HG03432 (cell line): Measurements from ENCODE around the gene PHF14.

Experiments
- ATAC-seq: cut with Tn5 transposase; IDR thresholded peaks from one replicate; pipeline ENCODE4 v1.9.1; 2021; ENCODE audit warnings: mild to moderate bottlenecking, moderate library complexity; ENCODE audit not compliant: unreplicated experiment

The PHF14 gene

GRCh38 chr7:11171569-11172192 lies 198.0 kb downstream of the PHF14 start:
- no peak for ATAC-seq

GRCh38 chr7:11172835-11173234 lies 199.2 kb downstream of the PHF14 start:
- no peak for ATAC-seq

GRCh38 chr7:11175371-11175770 lies 201.7 kb downstream of the PHF14 start:
- ATAC-seq: no peak

- no peak for ATAC-seq
Measured at GRCh38 chr7:11175887-11176286, 202.2 kb downstream of the PHF14 start.

- no peak for ATAC-seq
Measured at GRCh38 chr7:11176985-11177555, 203.4 kb downstream of the PHF14 start.

GRCh38 chr7:11177793-11178192 lies 204.1 kb downstream of the PHF14 start:
- no peak for ATAC-seq

- ATAC-seq: no peak
Measured at GRCh38 chr7:11181590-11181989, 207.9 kb downstream of the PHF14 start.

GRCh38 chr7:11182736-11183135 lies 209.1 kb downstream of the PHF14 start:
- no peak for ATAC-seq

GRCh38 chr7:11185179-11185815 lies 211.6 kb downstream of the PHF14 start:
- ATAC-seq: no peak

GRCh38 chr7:11188529-11189310 lies 215.0 kb downstream of the PHF14 start:
- peak; percentile 50 for ATAC-seq

- ATAC-seq: no peak
Measured at GRCh38 chr7:11191081-11191480, 217.4 kb downstream of the PHF14 start.

GRCh38 chr7:11191574-11192220 lies 218.0 kb downstream of the PHF14 start:
- no peak for ATAC-seq

- ATAC-seq: no peak
Measured at GRCh38 chr7:11192506-11192905, 218.8 kb downstream of the PHF14 start.

- ATAC-seq: no peak
Measured at GRCh38 chr7:11193131-11193867, 219.6 kb downstream of the PHF14 start.

- ATAC-seq: no peak
Measured at GRCh38 chr7:11193888-11194287, 220.2 kb downstream of the PHF14 start.

GRCh38 chr7:11194492-11194891 lies 220.8 kb downstream of the PHF14 start:
- no peak for ATAC-seq

GRCh38 chr7:11195502-11195901 lies 221.8 kb downstream of the PHF14 start:
- no peak for ATAC-seq

- ATAC-seq: no peak
Measured at GRCh38 chr7:11196143-11196542, 222.5 kb downstream of the PHF14 start.

GRCh38 chr7:11203224-11203623 lies 229.6 kb downstream of the PHF14 start:
- no peak for ATAC-seq

GRCh38 chr7:11203683-11204082 lies 230.0 kb downstream of the PHF14 start:
- no peak for ATAC-seq
